Parathyroid adenoma (tissue), 2 donors: ENCODE data around the gene NEGR1.

Experiments
- H2AFZ ChIP-seq: fragments of 300-600 bp; sonication (generic); one replicate; pipeline ENCODE4 v1.7.0; 2017; ENCODE audit warnings: antibody characterized with exemption, mild to moderate bottlenecking
- H3K27ac ChIP-seq: fragments of 300-600 bp; sonication (generic); one replicate; pipeline ENCODE4 v1.7.0; 2017
- H3K27me3 ChIP-seq: fragments of 300-600 bp; sonication (generic); one replicate; pipeline ENCODE4 v1.7.0; 2017; ENCODE audit warnings: low read length; ENCODE audit not compliant: control insufficient read depth, insufficient read depth
- H3K36me3 ChIP-seq: fragments of 300-600 bp; sonication (generic); one replicate; pipeline ENCODE4 v1.7.0; 2017; ENCODE audit warnings: low read length; ENCODE audit not compliant: control insufficient read depth, insufficient read depth
- H3K4me1 ChIP-seq: fragments of 300-600 bp; sonication (generic); one replicate; pipeline ENCODE4 v1.7.0; 2017; ENCODE audit warnings: control low read depth
- H3K4me2 ChIP-seq: fragments of 300-600 bp; sonication (generic); one replicate; pipeline ENCODE4 v1.7.0; 2017; ENCODE audit warnings: low read length
- H3K4me3 ChIP-seq: fragments of 300-600 bp; sonication (generic); one replicate; pipeline ENCODE4 v1.7.0; 2017; ENCODE audit warnings: low read depth, low read length
- H3K79me2 ChIP-seq: fragments of 300-600 bp; sonication (generic); one replicate; pipeline ENCODE4 v1.7.0; 2017; ENCODE audit warnings: control low read depth
- H3K9ac ChIP-seq: fragments of 300-600 bp; sonication (generic); one replicate; pipeline ENCODE4 v1.7.0; 2017; ENCODE audit warnings: mild to moderate bottlenecking
- H3K9me3 ChIP-seq: fragments of 300-600 bp; sonication (generic); one replicate; pipeline ENCODE4 v1.7.0; 2017; ENCODE audit warnings: low read length; ENCODE audit not compliant: control insufficient read depth
- TF ChIP-seq, protein P1 (sequence below): fragments of 300-600 bp; sonication (generic); IDR thresholded peaks from one replicate; pipeline ENCODE4 v1.7.0; 2017; ENCODE audit warnings: antibody characterized with exemption, mild to moderate bottlenecking
- donor health status: primary hyperparathyroidism.

The NEGR1 gene

GRCh38 chr1:71562298-71562697 is 720.0 kb downstream of the NEGR1 start:
- H3K9me3 ChIP-seq: no peaks in the 10 kb centered on the region
- H3K9ac ChIP-seq: no peak overlapping the region
- no peaks in the 10 kb centered on the region for H3K4me1 ChIP-seq
- no peak overlapping the region for H3K27ac ChIP-seq
- no peak overlapping the region for H2AFZ ChIP-seq
- H3K4me3 ChIP-seq: no peak overlapping the region
- no peaks in the 10 kb centered on the region for H3K79me2 ChIP-seq
- H3K36me3 ChIP-seq: no peaks in the 10 kb centered on the region
- TF ChIP-seq, protein P1, sequence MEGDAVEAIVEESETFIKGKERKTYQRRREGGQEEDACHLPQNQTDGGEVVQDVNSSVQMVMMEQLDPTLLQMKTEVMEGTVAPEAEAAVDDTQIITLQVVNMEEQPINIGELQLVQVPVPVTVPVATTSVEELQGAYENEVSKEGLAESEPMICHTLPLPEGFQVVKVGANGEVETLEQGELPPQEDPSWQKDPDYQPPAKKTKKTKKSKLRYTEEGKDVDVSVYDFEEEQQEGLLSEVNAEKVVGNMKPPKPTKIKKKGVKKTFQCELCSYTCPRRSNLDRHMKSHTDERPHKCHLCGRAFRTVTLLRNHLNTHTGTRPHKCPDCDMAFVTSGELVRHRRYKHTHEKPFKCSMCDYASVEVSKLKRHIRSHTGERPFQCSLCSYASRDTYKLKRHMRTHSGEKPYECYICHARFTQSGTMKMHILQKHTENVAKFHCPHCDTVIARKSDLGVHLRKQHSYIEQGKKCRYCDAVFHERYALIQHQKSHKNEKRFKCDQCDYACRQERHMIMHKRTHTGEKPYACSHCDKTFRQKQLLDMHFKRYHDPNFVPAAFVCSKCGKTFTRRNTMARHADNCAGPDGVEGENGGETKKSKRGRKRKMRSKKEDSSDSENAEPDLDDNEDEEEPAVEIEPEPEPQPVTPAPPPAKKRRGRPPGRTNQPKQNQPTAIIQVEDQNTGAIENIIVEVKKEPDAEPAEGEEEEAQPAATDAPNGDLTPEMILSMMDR: no peak
- no peaks in the 10 kb centered on the region for H3K27me3 ChIP-seq
- H3K4me2 ChIP-seq: no peak overlapping the region

DNA sequence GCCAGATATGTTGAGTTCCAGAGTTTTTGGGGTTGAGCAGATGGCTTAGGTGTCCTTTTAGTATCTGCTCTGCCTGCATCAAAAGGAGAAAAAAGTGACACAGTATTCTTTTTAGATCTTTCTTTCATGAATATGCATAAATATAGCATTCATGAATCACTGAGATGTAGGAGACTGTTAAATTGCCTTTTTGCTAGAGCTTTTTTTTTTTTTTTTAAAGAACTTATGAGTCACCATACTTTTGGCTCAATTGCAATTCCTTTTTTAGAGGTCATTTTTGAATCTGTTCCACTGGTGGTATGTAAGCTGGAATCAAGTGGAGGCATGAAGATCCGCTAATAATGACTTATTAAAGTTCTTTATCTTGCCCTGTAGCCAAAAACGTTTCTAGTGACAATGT is 720.6 kb downstream of the NEGR1 start:
- H3K27ac ChIP-seq: no peak overlapping the region

DNA sequence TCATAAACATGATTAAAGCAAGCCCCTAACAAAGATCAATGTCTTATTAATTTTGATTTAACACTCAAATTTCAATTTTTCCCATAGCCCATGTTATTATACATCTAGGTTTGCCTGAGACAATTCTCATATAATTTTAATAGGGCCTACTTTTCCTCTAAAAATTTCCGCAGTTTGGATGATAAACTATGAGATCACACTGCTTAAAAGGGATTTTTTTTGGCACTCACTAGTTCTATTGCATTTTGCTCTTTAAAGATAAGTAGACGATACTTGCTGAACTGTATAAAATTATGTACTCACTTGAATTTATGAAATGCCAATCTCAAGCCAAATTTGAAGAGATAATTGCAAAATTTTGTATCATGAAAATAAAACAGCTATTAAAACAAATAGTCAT is 721.1 kb downstream of the NEGR1 start:
- H3K4me3 ChIP-seq: no peak overlapping the region
- no peaks in the 10 kb centered on the region for H3K9me3 ChIP-seq
- no peaks in the 10 kb centered on the region for H3K36me3 ChIP-seq
- no peak overlapping the region for H3K4me2 ChIP-seq
- H3K4me1 ChIP-seq: no peaks in the 10 kb centered on the region
- H3K27me3 ChIP-seq: no peaks in the 10 kb centered on the region
- H3K27ac ChIP-seq: no peak overlapping the region
- TF ChIP-seq, protein P1: no peak
- H3K9ac ChIP-seq: no peak overlapping the region
- no peaks in the 10 kb centered on the region for H3K79me2 ChIP-seq
- H2AFZ ChIP-seq: no peak overlapping the region

More for the DNA sequence above, 720.6 kb downstream of the NEGR1 start:
- no peaks in the 10 kb centered on the region for H3K4me1 ChIP-seq
- H2AFZ ChIP-seq: no peak overlapping the region
- no peaks in the 10 kb centered on the region for H3K36me3 ChIP-seq
- no peaks in the 10 kb centered on the region for H3K9me3 ChIP-seq
- H3K9ac ChIP-seq: no peak overlapping the region
- H3K27me3 ChIP-seq: no peaks in the 10 kb centered on the region
- H3K4me3 ChIP-seq: no peak overlapping the region
- no peaks in the 10 kb centered on the region for H3K79me2 ChIP-seq
- H3K4me2 ChIP-seq: no peak overlapping the region
- TF ChIP-seq, protein P1: no peak

DNA sequence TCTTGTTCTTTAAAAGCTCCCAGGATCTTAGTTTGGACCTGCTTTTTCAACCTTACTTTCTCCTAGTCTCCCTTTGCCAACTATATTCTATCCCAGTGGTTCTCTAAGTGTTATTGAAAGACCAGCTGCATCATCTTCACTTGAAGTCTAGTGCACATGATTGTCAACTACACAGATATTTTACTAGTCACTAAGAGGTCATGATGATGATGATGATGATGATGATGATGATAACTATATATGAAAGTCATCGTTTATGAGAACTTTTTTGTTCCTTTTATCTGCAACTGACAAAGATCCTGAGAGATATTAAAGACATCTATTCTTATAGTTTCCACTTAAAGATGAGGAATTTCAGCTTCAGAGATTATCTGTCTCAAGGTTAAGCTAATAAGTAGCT is 722.5 kb downstream of the NEGR1 start:
- H2AFZ ChIP-seq: no peak overlapping the region
- no peaks in the 10 kb centered on the region for H3K79me2 ChIP-seq
- H3K4me2 ChIP-seq: no peak overlapping the region
- H3K27me3 ChIP-seq: no peaks in the 10 kb centered on the region
- no peaks in the 10 kb centered on the region for H3K4me1 ChIP-seq
- no peak overlapping the region for H3K4me3 ChIP-seq
- H3K27ac ChIP-seq: no peak overlapping the region
- no peaks in the 10 kb centered on the region for H3K36me3 ChIP-seq
- no peaks in the 10 kb centered on the region for H3K9me3 ChIP-seq
- TF ChIP-seq, protein P1: no peak
- H3K9ac ChIP-seq: no peak overlapping the region

- TF ChIP-seq, protein P1: no peak
Measured at GRCh38 chr1:71557138-71557537, 725.2 kb downstream of the NEGR1 start.

More at GRCh38 chr1:71557138-71557537, 725.2 kb downstream of the NEGR1 start:
- no peaks in the 10 kb centered on the region for H3K4me1 ChIP-seq
- H3K4me2 ChIP-seq: no peak overlapping the region
- H2AFZ ChIP-seq: no peak overlapping the region
- H3K9ac ChIP-seq: no peak overlapping the region
- H3K27ac ChIP-seq: no peak overlapping the region
- no peaks in the 10 kb centered on the region for H3K36me3 ChIP-seq
- no peaks in the 10 kb centered on the region for H3K27me3 ChIP-seq
- H3K9me3 ChIP-seq: no peaks in the 10 kb centered on the region
- no peaks in the 10 kb centered on the region for H3K79me2 ChIP-seq
- H3K4me3 ChIP-seq: no peak overlapping the region
